ENCODE results near the gene GOSR1. TPM values are rescaled to one million over a fixed set of nuclear protein-coding genes. Genes with fewer than 3 reads are reported as not detected.
"Not testable (repeated sequence)": the region's sequence is repeated elsewhere in the genome, so short reads cannot be mapped to it uniquely, and the experiment has no call there.

Gene GOSR1
- total RNA-seq, 4 donors from 2014 or later = 36.3 to 70.4 (median 54.7) TPM

DNA sequence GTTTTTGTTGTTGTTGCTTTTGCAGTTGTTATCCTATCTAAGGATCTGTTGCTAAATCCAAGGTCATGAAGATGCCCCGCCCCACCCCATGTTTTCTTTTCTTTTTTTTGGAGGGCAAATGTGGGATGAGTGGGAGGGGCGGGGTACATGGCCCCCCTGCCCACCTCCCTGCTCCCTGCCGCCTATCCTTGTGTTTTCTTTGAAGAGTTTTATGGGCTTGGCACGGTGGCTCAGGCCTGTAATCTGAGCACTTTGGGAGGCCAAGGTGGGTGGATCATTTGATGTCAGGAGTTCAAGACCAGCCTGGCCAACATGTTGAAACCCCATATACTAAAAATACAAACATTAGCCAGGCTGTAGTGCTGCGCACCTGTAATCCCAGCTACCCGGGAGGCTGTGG is 18.8 kb upstream of the GOSR1 start:
- WGBS, 2 donors = 95 to 98% methylated on average over 6 of the region's 6 CpGs
- Histone ChIP-seq H3K27ac (no peak overlapping the region), H3K9me3 (no peaks in the 10 kb centered on the region), H3K4me3 (replicated peaks in 1 of 3) (no peak overlapping the region), H3K27me3 (no peaks in the 10 kb centered on the region), H3K36me3 (peaks cover 28 to 40% of the 10 kb centered on the region in 2 donors), H3K4me1 (no peaks in the 10 kb centered on the region)
- TF ChIP-seq POLR2A (IDR thresholded peaks at IDR 0.05) = no peak
- TF ChIP-seq, protein P1, sequence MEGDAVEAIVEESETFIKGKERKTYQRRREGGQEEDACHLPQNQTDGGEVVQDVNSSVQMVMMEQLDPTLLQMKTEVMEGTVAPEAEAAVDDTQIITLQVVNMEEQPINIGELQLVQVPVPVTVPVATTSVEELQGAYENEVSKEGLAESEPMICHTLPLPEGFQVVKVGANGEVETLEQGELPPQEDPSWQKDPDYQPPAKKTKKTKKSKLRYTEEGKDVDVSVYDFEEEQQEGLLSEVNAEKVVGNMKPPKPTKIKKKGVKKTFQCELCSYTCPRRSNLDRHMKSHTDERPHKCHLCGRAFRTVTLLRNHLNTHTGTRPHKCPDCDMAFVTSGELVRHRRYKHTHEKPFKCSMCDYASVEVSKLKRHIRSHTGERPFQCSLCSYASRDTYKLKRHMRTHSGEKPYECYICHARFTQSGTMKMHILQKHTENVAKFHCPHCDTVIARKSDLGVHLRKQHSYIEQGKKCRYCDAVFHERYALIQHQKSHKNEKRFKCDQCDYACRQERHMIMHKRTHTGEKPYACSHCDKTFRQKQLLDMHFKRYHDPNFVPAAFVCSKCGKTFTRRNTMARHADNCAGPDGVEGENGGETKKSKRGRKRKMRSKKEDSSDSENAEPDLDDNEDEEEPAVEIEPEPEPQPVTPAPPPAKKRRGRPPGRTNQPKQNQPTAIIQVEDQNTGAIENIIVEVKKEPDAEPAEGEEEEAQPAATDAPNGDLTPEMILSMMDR (IDR thresholded peaks at IDR 0.05) = no peak
- DNase-seq = no peak
- intact Hi-C loops (cut with DNase I) = no loop called here

DNA sequence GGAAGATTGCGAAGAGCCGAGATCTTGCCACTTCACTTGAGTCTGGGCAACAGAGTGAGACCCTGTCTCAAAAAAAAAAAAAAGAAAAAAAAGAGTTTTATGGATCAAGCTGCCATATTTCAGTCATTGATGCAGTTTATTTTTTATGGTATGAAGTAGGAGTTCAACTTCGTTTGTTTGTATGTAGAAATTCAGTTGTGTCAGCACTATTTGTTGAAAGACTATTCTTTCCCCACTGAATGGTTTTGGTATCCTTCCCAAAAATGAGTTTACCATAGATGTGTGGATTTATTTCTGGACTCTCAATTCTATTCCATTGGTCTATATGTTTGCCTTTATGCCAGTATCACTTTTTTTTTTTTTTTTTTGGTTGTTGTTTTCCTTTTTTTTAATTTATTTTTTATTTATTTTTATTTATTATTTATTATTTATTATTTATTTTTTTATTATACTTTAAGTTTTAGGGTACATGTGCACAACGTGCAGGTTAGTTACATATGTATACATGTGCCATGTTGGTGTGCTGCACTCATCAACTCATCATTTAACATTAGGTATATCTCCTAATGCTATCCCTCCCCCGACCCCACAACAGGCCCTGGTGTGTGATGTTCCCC is 18.3 kb upstream of the GOSR1 start:
- DNase-seq; intact Hi-C loops (cut with DNase I); H3K27me3 ChIP-seq; H3K9me3 ChIP-seq; H3K4me1 ChIP-seq; H3K4me3 ChIP-seq (replicated peaks in 1 of 3); H3K27ac ChIP-seq: not testable (repeated sequence)
- WGBS, 2 donors = 96 to 97% methylated on average over 5 of the region's 5 CpGs
- H3K36me3 ChIP-seq = peaks cover 28 to 40% of the 10 kb centered on the region in 2 donors

DNA sequence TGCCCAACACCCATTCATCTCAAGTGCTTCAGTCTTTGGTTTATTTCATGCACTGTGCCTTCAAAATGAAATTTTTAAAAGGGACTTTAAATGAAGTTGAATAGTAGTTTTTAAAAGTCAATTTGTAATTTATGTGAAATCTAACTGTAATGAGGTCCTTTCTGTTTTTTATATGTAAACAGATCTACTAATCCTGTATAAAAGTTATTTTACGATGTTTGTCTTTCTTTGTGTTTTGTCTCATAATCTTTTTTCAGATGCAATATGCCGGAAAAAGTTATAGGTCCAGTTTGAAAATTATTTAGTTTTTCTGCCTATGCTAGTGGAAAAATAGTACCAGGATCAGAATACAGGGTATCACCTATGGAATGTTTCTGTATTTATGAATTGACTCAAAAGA is 8.7 kb upstream of the GOSR1 start:
- Histone ChIP-seq H3K27me3 (no peaks in the 10 kb centered on the region), H3K4me1 (no peaks in the 10 kb centered on the region), H3K27ac (no peak overlapping the region), H3K4me3 (replicated peaks in 1 of 3) (no peak overlapping the region), H3K36me3 (peaks cover 0 to 9% of the 10 kb centered on the region in 2 donors), H3K9me3 (no peaks in the 10 kb centered on the region)
- DNase-seq = no peak
- TF ChIP-seq POLR2A (IDR thresholded peaks at IDR 0.05) = no peak
- TF ChIP-seq, protein P1 (IDR thresholded peaks at IDR 0.05) = no peak
- intact Hi-C loops (cut with DNase I) = no loop called here
- WGBS, 2 donors = 97% methylated on average over 2 of the region's 2 CpGs

DNA sequence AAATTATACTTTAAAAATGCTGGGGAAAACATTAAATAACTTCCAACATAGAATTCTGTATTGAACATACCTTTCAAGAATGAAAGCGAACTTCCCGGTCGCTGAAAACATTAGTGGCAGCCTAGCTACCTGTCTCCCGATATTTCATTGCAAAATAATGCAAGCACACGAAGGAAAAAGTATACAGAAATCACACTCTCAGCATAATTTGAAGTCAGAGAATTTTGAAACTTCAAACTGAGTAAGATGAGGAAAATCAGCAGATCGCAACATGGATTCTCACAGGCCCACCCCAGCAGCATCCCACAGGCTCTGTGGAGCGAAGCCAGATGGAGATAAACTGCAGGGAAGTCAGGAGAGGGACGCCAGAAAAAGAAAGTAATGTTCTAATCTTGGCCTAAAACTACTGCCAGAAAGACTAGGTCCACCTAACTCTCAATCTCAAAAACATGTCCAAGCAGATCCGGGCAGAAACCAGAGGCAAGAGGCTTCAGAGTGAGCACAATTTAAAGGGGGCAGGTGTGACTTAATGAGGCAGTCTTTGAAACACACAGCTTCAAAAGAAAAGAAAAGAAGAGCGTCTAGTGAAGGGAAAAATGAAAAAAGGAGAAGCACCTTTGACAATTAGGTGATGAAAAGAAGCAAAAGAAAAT is 4.8 kb upstream of the GOSR1 start:
- H3K27ac ChIP-seq = no peak overlapping the region
- H3K4me1 ChIP-seq = peaks cover 0 to 6% of the 10 kb centered on the region in 2 donors
- TF ChIP-seq, protein P1 (IDR thresholded peaks at IDR 0.05) = no peak
- no peak for TF ChIP-seq POLR2A (IDR thresholded peaks at IDR 0.05)
- 65 to 68% methylated on average over 10 of the region's 10 CpGs for WGBS, 2 donors
- no peaks in the 10 kb centered on the region for H3K27me3 ChIP-seq
- H3K4me3 ChIP-seq (replicated peaks in 1 of 3) = no peak overlapping the region
- intact Hi-C loops (cut with DNase I) = no loop called here
- no peaks in the 10 kb centered on the region for H3K9me3 ChIP-seq
- DNase-seq = no peak
- no peaks in the 10 kb centered on the region for H3K36me3 ChIP-seq

DNA sequence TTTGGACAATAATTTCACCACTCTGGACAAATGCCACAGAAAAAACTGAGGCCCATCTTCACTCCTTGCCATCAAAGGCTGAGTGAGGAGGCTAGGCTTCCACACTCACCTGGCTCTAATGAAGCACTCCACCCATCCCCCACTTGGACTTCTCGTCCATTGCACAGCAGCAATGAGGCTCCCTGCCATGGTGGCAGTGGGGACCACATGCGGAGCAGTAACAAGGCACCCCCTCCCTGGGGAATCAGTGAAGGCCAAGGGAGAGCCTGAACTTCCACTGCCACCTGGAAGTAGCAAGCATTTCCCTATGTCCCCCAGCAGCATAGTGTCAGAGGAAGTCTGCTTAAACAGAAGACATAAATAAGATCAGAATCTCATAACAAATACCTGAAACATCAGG is 2.0 kb upstream of the GOSR1 start:
- H3K9me3 ChIP-seq = no peaks in the 10 kb centered on the region
- H3K4me3 ChIP-seq (replicated peaks in 1 of 3) = no peak overlapping the region
- H3K27ac ChIP-seq = no peak overlapping the region
- no peak for DNase-seq
- 91 to 93% methylated on average over 2 of the region's 2 CpGs for WGBS, 2 donors
- TF ChIP-seq POLR2A (IDR thresholded peaks at IDR 0.05) = no peak
- intact Hi-C loops (cut with DNase I) = no loop called here
- H3K27me3 ChIP-seq = no peaks in the 10 kb centered on the region
- H3K4me1 ChIP-seq = peaks cover 5 to 19% of the 10 kb centered on the region in 2 donors
- H3K36me3 ChIP-seq = no peaks in the 10 kb centered on the region

DNA sequence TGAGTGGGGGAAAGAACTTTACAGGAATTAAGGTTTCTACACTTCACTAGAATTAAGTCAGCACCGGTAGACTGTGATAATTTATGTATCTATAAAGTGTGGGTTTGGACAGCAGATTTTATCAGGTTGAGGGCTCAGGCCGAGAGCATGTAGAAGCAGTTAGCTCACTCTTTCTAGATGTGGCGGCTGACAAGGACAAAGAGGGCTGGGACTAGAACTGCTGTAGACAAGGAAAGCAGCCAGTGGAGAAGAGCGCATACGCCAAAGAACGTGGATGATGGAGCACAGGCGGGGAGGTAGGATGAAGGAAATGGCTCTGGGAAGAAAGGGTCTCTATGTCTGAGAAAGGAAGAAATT is 504 bp upstream of the GOSR1 start:
- no peaks in the 10 kb centered on the region for H3K9me3 ChIP-seq
- no peaks in the 10 kb centered on the region for H3K27me3 ChIP-seq
- intact Hi-C loops (cut with DNase I) = no loop called here
- H3K27ac ChIP-seq = peak overlapping the region in 2 of 3 donors; percentile 94 to 95
- H3K36me3 ChIP-seq = peaks cover 0 to 10% of the 10 kb centered on the region in 2 donors
- WGBS, 2 donors = 28 to 29% methylated on average over 7 of the region's 7 CpGs
- H3K4me1 ChIP-seq = peaks cover 5 to 19% of the 10 kb centered on the region in 2 donors
- no peak for DNase-seq
- peak overlapping the region in 1 of 3 donors; percentile 95 for H3K4me3 ChIP-seq (replicated peaks in 1 of 3)
- no peak for TF ChIP-seq POLR2A (IDR thresholded peaks at IDR 0.05)

Data from thyroid gland (tissue), 4 donors.